Suppressor macrophage treated with lipopolysaccharide for 1 hour (primary cell): ENCODE results near the gene VWCE.
"Not testable (repeated sequence)": the region's sequence is repeated elsewhere in the genome, so short reads cannot be mapped to it uniquely, and the experiment has no call there.

Experiments used
- DNase-seq, 3 donors: peaks; one replicate each; pipeline ENCODE4 v3.0.0-alpha.2; 2020 to 2022

Gene VWCE

GRCh38 chr11:61279934-61280659, 15.0 kb downstream of the VWCE start:
- DNase-seq = no peak

GRCh38 chr11:61278001-61278470, 17.1 kb downstream of the VWCE start:
- DNase-seq = no peak

GRCh38 chr11:61277186-61278000, 17.7 kb downstream of the VWCE start:
- no peak for DNase-seq

- DNase-seq = no peak
Measured at GRCh38 chr11:61275191-61275590, 19.9 kb downstream of the VWCE start.

GRCh38 chr11:61274084-61274483, 21.0 kb downstream of the VWCE start:
- DNase-seq = no peak

GRCh38 chr11:61273178-61274078, 21.7 kb downstream of the VWCE start:
- DNase-seq = no peak

- DNase-seq = no peak
Measured at GRCh38 chr11:61272731-61273130, 22.4 kb downstream of the VWCE start.

GRCh38 chr11:61270354-61271076, 24.6 kb downstream of the VWCE start:
- DNase-seq = peak; percentile 54 to 71 (median 67)

- no peak for DNase-seq
Measured at GRCh38 chr11:61268588-61269250, 26.4 kb downstream of the VWCE start.

GRCh38 chr11:61267437-61267841, 27.7 kb downstream of the VWCE start:
- no peak for DNase-seq

- DNase-seq = no peak
Measured at GRCh38 chr11:61266602-61267001, 28.5 kb downstream of the VWCE start.

- no peak for DNase-seq
Measured at GRCh38 chr11:61265357-61265756, 29.8 kb downstream of the VWCE start.

GRCh38 chr11:61264795-61265194, 30.3 kb downstream of the VWCE start:
- DNase-seq = no peak

GRCh38 chr11:61264371-61264770, 30.7 kb downstream of the VWCE start:
- DNase-seq = no peak

GRCh38 chr11:61259363-61259762, 35.8 kb downstream of the VWCE start:
- DNase-seq = no peak

GRCh38 chr11:61258546-61258945, 36.6 kb downstream of the VWCE start:
- DNase-seq = no peak

- peak; percentile 76 to 77 (median 77) for DNase-seq
Measured at GRCh38 chr11:61256710-61257482, 38.2 kb downstream of the VWCE start.

- DNase-seq = peak; percentile 74 to 86 (median 85)
Measured at GRCh38 chr11:61254403-61255025, 40.6 kb downstream of the VWCE start.

- DNase-seq = not testable (repeated sequence)
Measured at GRCh38 chr11:61252332-61252731, 42.8 kb downstream of the VWCE start.
